ENCODE data around the gene MAP7D1. TPM values are rescaled to one million over a fixed set of nuclear protein-coding genes. Genes with fewer than 3 reads are reported as not detected.

MAP7D1 gene
- total and polyA plus RNA-seq, 2 donors (not counting 3 experiments of a cell fraction or from before 2014, with no cell fraction given) = 69.7 to 193 TPM

GRCh38 chr1:36135330-36135667 is 20.7 kb upstream of the MAP7D1 start:
- Histone ChIP-seq H3K27me3 (ENCODE audit: control insufficient read depth in 2 of 2, insufficient read depth in 2 of 2, low read length in 2 of 2) (no peaks in the 10 kb centered on the region), H2AFZ (ENCODE audit: low read depth, low read length) (no peak overlapping the region), H3K36me3 (ENCODE audit: control insufficient read depth in 2 of 2, extremely low read depth in 1 of 2, insufficient read depth in 2 of 2, low read length in 2 of 2) (peaks cover 4 to 11% of the 10 kb centered on the region in 2 experiments), H3K9me1 (replicated peaks; ENCODE audit: control insufficient read depth, extremely low read depth, insufficient read depth, low read length) (no peaks in the 10 kb centered on the region), H3K27ac (ENCODE audit: insufficient read depth, low read depth, low read length) (peak overlapping the region; percentile 95), H3K79me2 (ENCODE audit: control insufficient read depth, insufficient read depth, low read length) (peaks cover 3% of the 10 kb centered on the region), H3K4me2 (ENCODE audit: insufficient read depth, low read length) (peak overlapping the region; percentile 0), H4K20me1 (replicated peaks; ENCODE audit: control insufficient read depth, extremely low read depth, insufficient read depth, low read length) (no peaks in the 10 kb centered on the region), H3K9me3 (replicated peaks; ENCODE audit: control insufficient read depth, insufficient read depth, low read length) (no peaks in the 10 kb centered on the region), H3K4me3 (replicated peaks in 1 of 3; ENCODE audit: insufficient read depth in 1 of 3, low read depth in 1 of 3, low read length in 3 of 3) (no peak overlapping the region), H3K4me1 (ENCODE audit: control insufficient read depth, extremely low read depth, insufficient read depth, low read length) (peaks cover 42% of the 10 kb centered on the region), H3K9ac (replicated peaks; ENCODE audit: extremely low read depth, insufficient read depth, low read length) (no peak overlapping the region)
- intact Hi-C loops (cut with micrococcal nuclease) = no loop called here
- TF ChIP-seq EZH2 (IDR thresholded peaks at IDR 0.05; ENCODE audit: borderline replicate concordance, low read depth, low read length, severe bottlenecking) (no peak), JUN (IDR thresholded peaks at IDR 0.05; ENCODE audit: borderline replicate concordance, insufficient read depth, insufficient read length, low read depth) (no peak), FOS (IDR thresholded peaks at IDR 0.05; ENCODE audit: borderline replicate concordance, insufficient read depth, low read length) (no peak), MYC (IDR thresholded peaks at IDR 0.05; ENCODE audit: low read depth, low read length) (no peak), POLR2AphosphoS5 (IDR thresholded peaks at IDR 0.05; ENCODE audit: insufficient read depth, low read depth, low read length) (no peak), MAX (IDR thresholded peaks at IDR 0.05; ENCODE audit: insufficient read depth, insufficient read length) (no peak), POLR2A (IDR thresholded peaks at IDR 0.05; ENCODE audit: low read depth, low read length) (no peak), CTCF (IDR thresholded peaks at IDR 0.05; ENCODE audit: extremely low read depth in 1 of 2, insufficient read depth in 1 of 2, low read depth in 1 of 2, low read length in 2 of 2) (no peak), GATA2 (IDR thresholded peaks at IDR 0.05; ENCODE audit: insufficient read depth, insufficient read length, low read depth, low read length) (no peak)
- BruUV-seq (replicated peaks) = no TSS peak
- dilution Hi-C loops (cut with MboI; ENCODE audit: extremely low pct_ligation_motif_present, low sequenced_read_pairs) = no loop called here
- ChIA-PET CTCF (interaction anchor here (0.6 to 5.7 kb wide), 35 partner anchors 10 to 285 kb away, joined by 3 to 233 read pairs (median 5); partner anchors contain the start of genes AGO1, AGO3, SH3D21 and THRAP3), POLR2A (interaction anchor here (1.4 kb wide), 1 partner anchor 14 kb away, joined by 5 read pairs; the partner anchor contains the start of gene TRAPPC3)
- DNase-seq (ENCODE audit: low read depth, low spot score) (no peak), FAIRE-seq (peak; percentile 8)
